ENCODE results near the gene SMURF2.

GRCh38 chr17:64572682-64573154, 89.4 kb downstream of the SMURF2 start:
- TF ChIP-seq CTCF (IDR thresholded peaks at IDR 0.05) = no peak
- no peak for TF ChIP-seq EZH2 (IDR thresholded peaks at IDR 0.05)
- TF ChIP-seq EZH2phosphoT487 (IDR thresholded peaks at IDR 0.05) = no peak

Data from neural progenitor cell (in vitro differentiated cells).